Transverse colon (tissue), 4 donors: ENCODE data around the gene ZFAND6. TPM values are rescaled to one million over a fixed set of nuclear protein-coding genes. Genes with fewer than 3 reads are reported as not detected.
"Not testable (repeated sequence)": the region's sequence is repeated elsewhere in the genome, so short reads cannot be mapped to it uniquely, and the experiment has no call there.

Source experiments
- DNase-seq: peaks from one replicate; pipeline ENCODE4 v3.0.0-alpha.2; 2019
- H3K27ac ChIP-seq, 4 donors: fragments of 200-600 bp; sonication (generic); 2 replicates each; pipeline ENCODE4 v1.5.1; 2016 to 2018; ENCODE audit warnings: inconsistent platforms in 4 of 4
- H3K27me3 ChIP-seq: fragments of 200-600 bp; sonication (generic); 2 replicates; pipeline ENCODE4 v1.5.1; 2017; ENCODE audit warnings: inconsistent platforms
- H3K36me3 ChIP-seq, 4 donors: fragments of 200-600 bp; sonication (generic); 2 replicates each; pipeline ENCODE4 v1.5.1; 2017 to 2019; ENCODE audit warnings: inconsistent platforms in 4 of 4
- H3K4me1 ChIP-seq, 4 donors: fragments of 200-600 bp; sonication (generic); 2 replicates each; pipeline ENCODE4 v1.5.1; 2017 to 2020; ENCODE audit warnings: inconsistent platforms in 4 of 4
- H3K4me3 ChIP-seq, 4 donors: fragments of 200-600 bp; sonication (generic); 1 replicate in 1 of 4; 2 replicates in 3 of 4; pipeline versions ENCODE4 v1.5.1 to v1.6.1; 2017 to 2019; ENCODE audit warnings: inconsistent platforms in 4 of 4
- H3K9me3 ChIP-seq, 2 donors: fragments of 200-600 bp; sonication (generic); 2 replicates each; pipeline ENCODE4 v1.5.1; 2017 to 2019; ENCODE audit warnings: inconsistent platforms in 2 of 2
- CTCF ChIP-seq, 5 experiments: fragments of 200-600 bp in 3 of 5; fragments of 450-650 bp in 2 of 5; sonication (generic) in 3 of 5; IDR thresholded peaks; 1 replicate in 2 of 5; 2 replicates in 3 of 5; pipeline ENCODE4 v1.5.1; 2016 to 2017; ENCODE audit warnings: antibody characterized with exemption in 5 of 5, inconsistent platforms in 3 of 5, mild to moderate bottlenecking in 2 of 5, moderate library complexity in 1 of 5
- EP300 ChIP-seq: sonication (generic); formaldehyde crosslinking; IDR thresholded peaks from one replicate; pipeline ENCODE4 v1.6.1; 2017; ENCODE audit warnings: antibody characterized with exemption, low read depth
- POLR2A ChIP-seq: fragments of 450-650 bp; IDR thresholded peaks from one replicate; pipeline ENCODE4 v1.6.1; 2016; ENCODE audit warnings: antibody characterized with exemption, mild to moderate bottlenecking, moderate library complexity
- POLR2AphosphoS5 ChIP-seq, 3 donors: sonication (generic); formaldehyde crosslinking; IDR thresholded peaks; one replicate each; pipeline ENCODE4 v1.6.1; 2016; ENCODE audit warnings: antibody characterized with exemption in 3 of 3
- WGBS, 2 donors: methylation state at CpG; one replicate each; pipeline ENCODE4 v1.1.5; 2018; ENCODE audit warnings: low coverage in 1 of 2; 5-methylcytosine and 5-hydroxymethylcytosine counted together
- in situ Hi-C, 4 donors: fragments of 200-750 bp; cut with MboI; loops; one replicate each; pipeline versions ENCODE4 v1.15.0 to v1.15.1; 2017; ENCODE audit warnings: low sequenced_read_pairs in 3 of 4, low pct_ligation_motif_present in 1 of 4, low pct_unique_long_range_greater_than_20kb in 1 of 4
- intact Hi-C: fragments of 100-400 bp; cut with DNase I; formaldehyde crosslinking; loops from one replicate; pipeline ENCODE4 v1.15.1; 2023; ENCODE audit warnings: low total_unique reads
- total RNA-seq, 4 donors: library from RNA; depleted of rRNA; stranded (reverse); fragments of >200 nt; gene quantifications; one replicate each; pipeline ENCODE4 v1.1.0, GENCODE V29; 2016

Gene ZFAND6
- total RNA-seq, 4 donors from 2014 or later, result 86.7 to 195 (median 117) TPM

- H3K4me1 ChIP-seq, result peaks cover 0 to 15% (median 8%) of the 10 kb centered on the region in 4 donors
- WGBS, 2 donors, result 86 to 92% methylated on average over 1 to 5 of the region's 5 CpGs
- H3K4me3 ChIP-seq, result no peak overlapping the region
- no peaks in the 10 kb centered on the region for H3K27me3 ChIP-seq
- H3K9me3 ChIP-seq, result no peaks in the 10 kb centered on the region
- intact Hi-C loops, result loop anchor here (10.0 kb wide), 1 partner anchor 90 kb away; no protein-coding TSS in a partner anchor
- TF ChIP-seq POLR2AphosphoS5 (IDR thresholded peaks at IDR 0.05) (no peak), EP300 (no peak), POLR2A (no peak), CTCF (IDR thresholded peaks at IDR 0.05) (no peak)
- in situ Hi-C loops, result loop anchor here in 3 of 4 donors (25.0 kb wide), 2 partner anchors 93 to 268 kb away; partner anchors contain the start of genes MTHFS (in 2 of the 3) and ZFAND6 (in 2 of the 3)
- no peaks in the 10 kb centered on the region for H3K36me3 ChIP-seq
- peak overlapping the region in 1 of 4 donors; percentile 18 for H3K27ac ChIP-seq
- no peak for DNase-seq
These were observed 95.5 kb downstream of the ZFAND6 start for GRCh38 chr15:80155001-80155377.

- not testable (repeated sequence) for H3K9me3 ChIP-seq, H3K36me3 ChIP-seq, H3K27me3 ChIP-seq, DNase-seq, H3K4me3 ChIP-seq
- Histone ChIP-seq H3K27ac (peak overlapping the region in 1 of 4 donors; percentile 18), H3K4me1 (peaks cover 0 to 21% (median 13%) of the 10 kb centered on the region in 4 donors)
- intact Hi-C loops, result loop anchor here (10.0 kb wide), 1 partner anchor 91 kb away; no protein-coding TSS in a partner anchor
- in situ Hi-C loops, result loop anchor here in 3 of 4 donors (25.0 kb wide), 2 partner anchors 93 to 268 kb away; partner anchors contain the start of genes MTHFS (in 2 of the 3) and ZFAND6 (in 2 of the 3)
- 79 to 89% methylated on average over 5 to 16 of the region's 16 CpGs for WGBS, 2 donors
These were observed 96.1 kb downstream of the ZFAND6 start for GRCh38 chr15:80155378-80156175.

- TF ChIP-seq POLR2A, result no peak
- TF ChIP-seq EP300, result no peak
- no peak for TF ChIP-seq POLR2AphosphoS5 (IDR thresholded peaks at IDR 0.05)
- no peak for TF ChIP-seq CTCF (IDR thresholded peaks at IDR 0.05)
- Histone ChIP-seq H3K27ac (no peak overlapping the region), H3K36me3 (no peaks in the 10 kb centered on the region), H3K27me3 (no peaks in the 10 kb centered on the region), H3K9me3 (no peaks in the 10 kb centered on the region), H3K4me3 (no peak overlapping the region), H3K4me1 (peaks cover 0 to 24% (median 17%) of the 10 kb centered on the region in 4 donors)
- intact Hi-C loops, result loop anchor here (10.0 kb wide), 1 partner anchor 91 kb away; no protein-coding TSS in a partner anchor
- in situ Hi-C loops, result loop anchor here in 3 of 4 donors (25.0 kb wide), 2 partner anchors 94 to 269 kb away; partner anchors contain the start of genes MTHFS (in 2 of the 3) and ZFAND6 (in 2 of the 3)
- 88 to 95% methylated on average over 3 to 8 of the region's 8 CpGs for WGBS, 2 donors
- no peak for DNase-seq
These were observed 96.8 kb downstream of the ZFAND6 start for GRCh38 chr15:80156176-80156720.

GRCh38 chr15:80157215-80157614, 97.7 kb downstream of the ZFAND6 start:
- 80 to 91% methylated on average over 2 to 5 of the region's 5 CpGs for WGBS, 2 donors
- in situ Hi-C loops (loop anchor here in 3 of 4 donors (25.0 kb wide), 2 partner anchors 95 to 270 kb away; partner anchors contain the start of genes MTHFS (in 2 of the 3) and ZFAND6 (in 2 of the 3)), intact Hi-C loops (loop anchor here (10.0 kb wide), 1 partner anchor 92 kb away; no protein-coding TSS in a partner anchor)
- H3K9me3 ChIP-seq, result no peaks in the 10 kb centered on the region
- TF ChIP-seq POLR2AphosphoS5 (IDR thresholded peaks at IDR 0.05) (no peak), POLR2A (no peak), CTCF (IDR thresholded peaks at IDR 0.05) (no peak), EP300 (no peak)
- no peak overlapping the region for H3K27ac ChIP-seq
- no peak for DNase-seq
- peaks cover 0 to 26% (median 22%) of the 10 kb centered on the region in 4 donors for H3K4me1 ChIP-seq
- H3K36me3 ChIP-seq, result no peaks in the 10 kb centered on the region
- H3K4me3 ChIP-seq, result no peak overlapping the region
- no peaks in the 10 kb centered on the region for H3K27me3 ChIP-seq
